A549 (cell line): ENCODE data around the gene ZNF765.
"Not testable (repeated sequence)": the region's sequence is repeated elsewhere in the genome, so short reads cannot be mapped to it uniquely, and the experiment has no call there.

Experiments
- KDM1A ChIP-seq: fragments of 200-600 bp; sonication (generic); IDR thresholded peaks from 2 replicates; pipeline ENCODE4 v1.6.1; 2016; ENCODE audit warnings: low read depth, mild to moderate bottlenecking
- MAFK ChIP-seq: fragments of 450-650 bp; IDR thresholded peaks from 2 replicates; pipeline ENCODE4 v1.6.1; 2014; ENCODE audit not compliant: partially characterized antibody
- MYC ChIP-seq: IDR thresholded peaks from 2 replicates; pipeline ENCODE4 v1.6.1; 2012; ENCODE audit warnings: mild to moderate bottlenecking, inconsistent platforms, low read length, improper control_type of control experiment, borderline replicate concordance
- NR3C1 ChIP-seq: fragments of >200 bp; sonication (Bioruptor Twin); formaldehyde crosslinking; IDR thresholded peaks from 3 replicates; pipeline ENCODE4 v1.6.1; 2017
- POLR2A ChIP-seq: IDR thresholded peaks from 2 replicates; pipeline ENCODE4 v1.6.1; 2012; ENCODE audit warnings: mild to moderate bottlenecking, low read length
- POLR2AphosphoS2 ChIP-seq: conservative IDR thresholded peaks from 2 replicates; pipeline ENCODE4 v1.6.1; 2012; ENCODE audit warnings: low read length, improper control_type of control experiment, inconsistent platforms
- RFX5 ChIP-seq: fragments of 450-650 bp; IDR thresholded peaks from 2 replicates; pipeline ENCODE4 v1.7.1; 2014; ENCODE audit warnings: antibody characterized with exemption, mild to moderate bottlenecking, moderate library complexity
- TF ChIP-seq, protein P1 (sequence below): fragments of >200 bp; sonication (Bioruptor Twin); formaldehyde crosslinking; IDR thresholded peaks from 3 replicates; pipeline ENCODE4 v1.5.1; 2016
- TF ChIP-seq, protein P2 (sequence below): fragments of 200-600 bp; sonication (generic); IDR thresholded peaks from 2 replicates; pipeline ENCODE4 v1.6.1; 2016; ENCODE audit warnings: antibody characterized with exemption, mild to moderate bottlenecking, moderate library complexity
- TF ChIP-seq, protein P3 (sequence below): fragments of 450-650 bp; IDR thresholded peaks from 2 replicates; pipeline ENCODE4 v1.6.1; 2014; ENCODE audit warnings: antibody characterized with exemption
- TF ChIP-seq, protein P4 (sequence below): IDR thresholded peaks from 2 replicates; pipeline ENCODE4 v1.6.1; 2012
- TF ChIP-seq, protein P5 (sequence below): fragments of 250-450 bp; sonication (Bioruptor Pico); IDR thresholded peaks from 2 replicates; pipeline ENCODE4 v1.5.0; 2021; ENCODE audit warnings: mild to moderate bottlenecking, moderate library complexity, borderline replicate concordance
- TF ChIP-seq, protein P6 (sequence below): fragments of 150-350 bp; IDR thresholded peaks from 2 replicates; pipeline ENCODE4 v1.6.1; 2014; ENCODE audit warnings: low read depth, mild to moderate bottlenecking, low read length

DNA sequence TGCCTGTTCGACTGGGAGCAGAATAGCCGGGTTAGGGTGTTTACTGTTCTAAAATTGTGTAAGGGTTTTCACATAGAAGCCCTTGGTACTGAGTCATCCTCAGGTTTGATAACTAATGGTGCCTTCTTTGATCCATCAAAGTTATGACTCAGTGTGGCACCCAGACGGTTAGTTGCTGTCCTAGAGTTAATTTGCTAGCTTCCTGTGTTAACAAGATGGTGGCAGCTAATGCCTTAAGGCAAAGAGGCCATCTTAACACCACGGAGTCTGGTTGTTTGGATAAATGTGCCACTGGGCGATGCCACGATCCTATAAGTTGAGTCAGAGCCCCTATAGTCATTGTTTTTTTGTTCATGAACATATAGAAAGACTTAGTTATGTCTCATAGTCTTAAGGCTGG lies 80.5 kb downstream of the ZNF765 start:
- TF ChIP-seq, protein P1, sequence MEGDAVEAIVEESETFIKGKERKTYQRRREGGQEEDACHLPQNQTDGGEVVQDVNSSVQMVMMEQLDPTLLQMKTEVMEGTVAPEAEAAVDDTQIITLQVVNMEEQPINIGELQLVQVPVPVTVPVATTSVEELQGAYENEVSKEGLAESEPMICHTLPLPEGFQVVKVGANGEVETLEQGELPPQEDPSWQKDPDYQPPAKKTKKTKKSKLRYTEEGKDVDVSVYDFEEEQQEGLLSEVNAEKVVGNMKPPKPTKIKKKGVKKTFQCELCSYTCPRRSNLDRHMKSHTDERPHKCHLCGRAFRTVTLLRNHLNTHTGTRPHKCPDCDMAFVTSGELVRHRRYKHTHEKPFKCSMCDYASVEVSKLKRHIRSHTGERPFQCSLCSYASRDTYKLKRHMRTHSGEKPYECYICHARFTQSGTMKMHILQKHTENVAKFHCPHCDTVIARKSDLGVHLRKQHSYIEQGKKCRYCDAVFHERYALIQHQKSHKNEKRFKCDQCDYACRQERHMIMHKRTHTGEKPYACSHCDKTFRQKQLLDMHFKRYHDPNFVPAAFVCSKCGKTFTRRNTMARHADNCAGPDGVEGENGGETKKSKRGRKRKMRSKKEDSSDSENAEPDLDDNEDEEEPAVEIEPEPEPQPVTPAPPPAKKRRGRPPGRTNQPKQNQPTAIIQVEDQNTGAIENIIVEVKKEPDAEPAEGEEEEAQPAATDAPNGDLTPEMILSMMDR: not testable (repeated sequence)
- TF ChIP-seq, protein P2, sequence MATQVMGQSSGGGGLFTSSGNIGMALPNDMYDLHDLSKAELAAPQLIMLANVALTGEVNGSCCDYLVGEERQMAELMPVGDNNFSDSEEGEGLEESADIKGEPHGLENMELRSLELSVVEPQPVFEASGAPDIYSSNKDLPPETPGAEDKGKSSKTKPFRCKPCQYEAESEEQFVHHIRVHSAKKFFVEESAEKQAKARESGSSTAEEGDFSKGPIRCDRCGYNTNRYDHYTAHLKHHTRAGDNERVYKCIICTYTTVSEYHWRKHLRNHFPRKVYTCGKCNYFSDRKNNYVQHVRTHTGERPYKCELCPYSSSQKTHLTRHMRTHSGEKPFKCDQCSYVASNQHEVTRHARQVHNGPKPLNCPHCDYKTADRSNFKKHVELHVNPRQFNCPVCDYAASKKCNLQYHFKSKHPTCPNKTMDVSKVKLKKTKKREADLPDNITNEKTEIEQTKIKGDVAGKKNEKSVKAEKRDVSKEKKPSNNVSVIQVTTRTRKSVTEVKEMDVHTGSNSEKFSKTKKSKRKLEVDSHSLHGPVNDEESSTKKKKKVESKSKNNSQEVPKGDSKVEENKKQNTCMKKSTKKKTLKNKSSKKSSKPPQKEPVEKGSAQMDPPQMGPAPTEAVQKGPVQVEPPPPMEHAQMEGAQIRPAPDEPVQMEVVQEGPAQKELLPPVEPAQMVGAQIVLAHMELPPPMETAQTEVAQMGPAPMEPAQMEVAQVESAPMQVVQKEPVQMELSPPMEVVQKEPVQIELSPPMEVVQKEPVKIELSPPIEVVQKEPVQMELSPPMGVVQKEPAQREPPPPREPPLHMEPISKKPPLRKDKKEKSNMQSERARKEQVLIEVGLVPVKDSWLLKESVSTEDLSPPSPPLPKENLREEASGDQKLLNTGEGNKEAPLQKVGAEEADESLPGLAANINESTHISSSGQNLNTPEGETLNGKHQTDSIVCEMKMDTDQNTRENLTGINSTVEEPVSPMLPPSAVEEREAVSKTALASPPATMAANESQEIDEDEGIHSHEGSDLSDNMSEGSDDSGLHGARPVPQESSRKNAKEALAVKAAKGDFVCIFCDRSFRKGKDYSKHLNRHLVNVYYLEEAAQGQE: not testable (repeated sequence)
- TF ChIP-seq, protein P3, sequence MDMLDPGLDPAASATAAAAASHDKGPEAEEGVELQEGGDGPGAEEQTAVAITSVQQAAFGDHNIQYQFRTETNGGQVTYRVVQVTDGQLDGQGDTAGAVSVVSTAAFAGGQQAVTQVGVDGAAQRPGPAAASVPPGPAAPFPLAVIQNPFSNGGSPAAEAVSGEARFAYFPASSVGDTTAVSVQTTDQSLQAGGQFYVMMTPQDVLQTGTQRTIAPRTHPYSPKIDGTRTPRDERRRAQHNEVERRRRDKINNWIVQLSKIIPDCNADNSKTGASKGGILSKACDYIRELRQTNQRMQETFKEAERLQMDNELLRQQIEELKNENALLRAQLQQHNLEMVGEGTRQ: not testable (repeated sequence)
- TF ChIP-seq POLR2A, KDM1A, POLR2AphosphoS2, NR3C1, MYC, RFX5, MAFK: not testable (repeated sequence)
- TF ChIP-seq, protein P4, sequence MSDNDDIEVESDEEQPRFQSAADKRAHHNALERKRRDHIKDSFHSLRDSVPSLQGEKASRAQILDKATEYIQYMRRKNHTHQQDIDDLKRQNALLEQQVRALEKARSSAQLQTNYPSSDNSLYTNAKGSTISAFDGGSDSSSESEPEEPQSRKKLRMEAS: not testable (repeated sequence)
- TF ChIP-seq, protein P5, sequence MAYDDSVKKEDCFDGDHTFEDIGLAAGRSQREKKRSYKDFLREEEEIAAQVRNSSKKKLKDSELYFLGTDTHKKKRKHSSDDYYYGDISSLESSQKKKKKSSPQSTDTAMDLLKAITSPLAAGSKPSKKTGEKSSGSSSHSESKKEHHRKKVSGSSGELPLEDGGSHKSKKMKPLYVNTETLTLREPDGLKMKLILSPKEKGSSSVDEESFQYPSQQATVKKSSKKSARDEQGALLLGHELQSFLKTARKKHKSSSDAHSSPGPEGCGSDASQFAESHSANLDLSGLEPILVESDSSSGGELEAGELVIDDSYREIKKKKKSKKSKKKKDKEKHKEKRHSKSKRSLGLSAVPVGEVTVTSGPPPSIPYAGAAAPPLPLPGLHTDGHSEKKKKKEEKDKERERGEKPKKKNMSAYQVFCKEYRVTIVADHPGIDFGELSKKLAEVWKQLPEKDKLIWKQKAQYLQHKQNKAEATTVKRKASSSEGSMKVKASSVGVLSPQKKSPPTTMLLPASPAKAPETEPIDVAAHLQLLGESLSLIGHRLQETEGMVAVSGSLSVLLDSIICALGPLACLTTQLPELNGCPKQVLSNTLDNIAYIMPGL (CRISPR knock-in tag): not testable (repeated sequence)
- TF ChIP-seq, protein P6, sequence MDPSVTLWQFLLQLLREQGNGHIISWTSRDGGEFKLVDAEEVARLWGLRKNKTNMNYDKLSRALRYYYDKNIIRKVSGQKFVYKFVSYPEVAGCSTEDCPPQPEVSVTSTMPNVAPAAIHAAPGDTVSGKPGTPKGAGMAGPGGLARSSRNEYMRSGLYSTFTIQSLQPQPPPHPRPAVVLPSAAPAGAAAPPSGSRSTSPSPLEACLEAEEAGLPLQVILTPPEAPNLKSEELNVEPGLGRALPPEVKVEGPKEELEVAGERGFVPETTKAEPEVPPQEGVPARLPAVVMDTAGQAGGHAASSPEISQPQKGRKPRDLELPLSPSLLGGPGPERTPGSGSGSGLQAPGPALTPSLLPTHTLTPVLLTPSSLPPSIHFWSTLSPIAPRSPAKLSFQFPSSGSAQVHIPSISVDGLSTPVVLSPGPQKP: not testable (repeated sequence)
